Measurements from ENCODE around the gene PRM3. TPM values are rescaled to one million over a fixed set of nuclear protein-coding genes. Genes with fewer than 3 reads are reported as not detected.

Gene PRM3
- total RNA-seq: not detected
- long read RNA-seq: 0 reads

GRCh38 chr16:11272921-11273720 lies at the start of gene PRM3:
Gene PRM3, minus strand, starts transcription at chr16:11273629. Its CDS starts 34 bp downstream, at chr16:11273595.
- Histone ChIP-seq H3K27ac (no peak within 1 kb of the TSS), H3K27me3 (no peaks in the 10 kb centered on the region), H3K4me1 (no peaks in the 10 kb centered on the region), H3K36me3 (no peaks in the 10 kb centered on the region), H3K9me3 (no peaks in the 10 kb centered on the region), H3K4me3 (no peak within 1 kb of the TSS)
- no peak for ATAC-seq
- no peak for DNase-seq
- intact Hi-C loops (cut with DNase I): no loop called here
- TF ChIP-seq CTCF (IDR thresholded peaks at IDR 0.05): no peak

DNA sequence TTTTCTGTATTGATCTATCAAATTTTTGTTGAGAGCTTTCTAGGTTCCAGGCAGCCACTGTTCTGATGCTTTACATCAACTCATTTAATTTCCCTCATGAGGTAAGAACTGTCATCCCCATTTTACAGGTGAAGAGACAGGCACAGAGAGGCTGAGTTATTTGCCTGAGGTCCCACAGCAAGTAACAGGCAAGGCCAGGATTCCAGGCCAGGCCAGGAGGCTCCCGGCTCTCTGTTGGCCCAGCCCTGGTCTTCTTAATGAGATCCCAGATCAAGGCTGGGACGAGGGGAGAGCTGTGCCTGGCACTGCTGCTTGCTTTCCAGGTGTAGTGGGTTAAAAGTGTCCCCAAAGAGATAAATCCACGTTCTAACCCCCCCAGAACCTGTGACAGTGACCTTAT lies 49.4 kb upstream of the PRM3 start:
- Histone ChIP-seq H3K36me3 (no peaks in the 10 kb centered on the region), H3K27me3 (no peaks in the 10 kb centered on the region), H3K9me3 (no peaks in the 10 kb centered on the region), H3K4me3 (no peak overlapping the region), H3K4me1 (peaks cover 7% of the 10 kb centered on the region), H3K27ac (no peak overlapping the region)
- no peak for DNase-seq
- no peak for TF ChIP-seq CTCF (IDR thresholded peaks at IDR 0.05)
- intact Hi-C loops (cut with DNase I): no loop called here
- no peak for ATAC-seq

- no peak for DNase-seq
- Histone ChIP-seq H3K4me1 (no peaks in the 10 kb centered on the region), H3K9me3 (no peaks in the 10 kb centered on the region), H3K27ac (no peak overlapping the region), H3K36me3 (no peaks in the 10 kb centered on the region), H3K4me3 (no peak overlapping the region), H3K27me3 (no peaks in the 10 kb centered on the region)
- TF ChIP-seq CTCF (IDR thresholded peaks at IDR 0.05): no peak
- intact Hi-C loops (cut with DNase I): no loop called here
- no peak for ATAC-seq
These were observed 48.2 kb upstream of the PRM3 start for GRCh38 chr16:11321662-11322061.

- Histone ChIP-seq H3K9me3 (no peaks in the 10 kb centered on the region), H3K27me3 (no peaks in the 10 kb centered on the region), H3K36me3 (no peaks in the 10 kb centered on the region), H3K4me3 (no peak overlapping the region), H3K27ac (no peak overlapping the region), H3K4me1 (no peaks in the 10 kb centered on the region)
- intact Hi-C loops (cut with DNase I): no loop called here
- ATAC-seq (no peak), DNase-seq (no peak)
- TF ChIP-seq CTCF (IDR thresholded peaks at IDR 0.05): no peak
These were observed 46.7 kb upstream of the PRM3 start for GRCh38 chr16:11320170-11320569.

DNA sequence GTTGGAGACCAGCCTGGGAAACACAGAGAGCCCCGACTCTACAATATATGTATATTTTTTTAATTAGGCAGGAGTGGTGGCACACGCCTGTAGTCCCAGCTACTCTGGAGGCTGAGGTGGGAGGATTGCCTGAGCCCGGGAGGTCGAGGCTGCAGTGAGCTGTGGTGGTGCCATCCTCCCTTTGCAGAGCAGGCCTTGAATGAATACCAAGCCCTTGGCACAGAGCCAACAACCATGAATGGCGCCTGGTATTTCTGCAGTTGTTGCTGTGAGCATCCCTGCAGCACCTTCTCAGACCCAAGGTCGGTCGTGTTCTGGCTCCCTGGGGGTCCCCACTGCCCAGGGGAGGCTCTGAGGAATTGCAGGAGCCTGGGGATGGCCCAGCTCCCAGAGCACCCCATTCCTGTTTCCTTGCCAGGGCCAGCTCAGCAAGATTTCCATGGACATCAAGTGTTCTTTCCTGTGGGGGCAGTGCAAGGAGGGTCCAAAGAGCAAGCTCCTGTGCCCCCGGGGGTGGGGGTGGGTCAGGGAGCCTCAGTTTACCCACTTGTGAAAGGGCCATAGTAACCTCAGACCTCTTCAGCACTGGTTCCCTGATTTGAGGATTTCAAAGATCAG lies 46.2 kb upstream of the PRM3 start:
- no peak overlapping the region for H3K4me3 ChIP-seq
- no peaks in the 10 kb centered on the region for H3K9me3 ChIP-seq
- no peak for TF ChIP-seq CTCF (IDR thresholded peaks at IDR 0.05)
- no peaks in the 10 kb centered on the region for H3K27me3 ChIP-seq
- H3K36me3 ChIP-seq: no peaks in the 10 kb centered on the region
- no peaks in the 10 kb centered on the region for H3K4me1 ChIP-seq
- no peak for ATAC-seq
- intact Hi-C loops (cut with DNase I): no loop called here
- no peak overlapping the region for H3K27ac ChIP-seq
- no peak for DNase-seq

All from upper lobe of right lung (tissue), 1 donor.